Lower leg skin (tissue), 3 donors: ENCODE results near the gene NCOA3.

Experiments used
- CTCF ChIP-seq, 3 donors: fragments of 450-650 bp; IDR thresholded peaks; one replicate each; pipeline ENCODE4 v1.5.1; 2016; ENCODE audit warnings: antibody characterized with exemption in 3 of 3, mild to moderate bottlenecking in 3 of 3, moderate library complexity in 2 of 3
- POLR2A ChIP-seq, 2 donors: fragments of 450-650 bp; IDR thresholded peaks; one replicate each; pipeline ENCODE4 v1.6.1; 2016 to 2017; ENCODE audit warnings: antibody characterized with exemption in 2 of 2, mild to moderate bottlenecking in 1 of 2, moderate library complexity in 1 of 2

DNA sequence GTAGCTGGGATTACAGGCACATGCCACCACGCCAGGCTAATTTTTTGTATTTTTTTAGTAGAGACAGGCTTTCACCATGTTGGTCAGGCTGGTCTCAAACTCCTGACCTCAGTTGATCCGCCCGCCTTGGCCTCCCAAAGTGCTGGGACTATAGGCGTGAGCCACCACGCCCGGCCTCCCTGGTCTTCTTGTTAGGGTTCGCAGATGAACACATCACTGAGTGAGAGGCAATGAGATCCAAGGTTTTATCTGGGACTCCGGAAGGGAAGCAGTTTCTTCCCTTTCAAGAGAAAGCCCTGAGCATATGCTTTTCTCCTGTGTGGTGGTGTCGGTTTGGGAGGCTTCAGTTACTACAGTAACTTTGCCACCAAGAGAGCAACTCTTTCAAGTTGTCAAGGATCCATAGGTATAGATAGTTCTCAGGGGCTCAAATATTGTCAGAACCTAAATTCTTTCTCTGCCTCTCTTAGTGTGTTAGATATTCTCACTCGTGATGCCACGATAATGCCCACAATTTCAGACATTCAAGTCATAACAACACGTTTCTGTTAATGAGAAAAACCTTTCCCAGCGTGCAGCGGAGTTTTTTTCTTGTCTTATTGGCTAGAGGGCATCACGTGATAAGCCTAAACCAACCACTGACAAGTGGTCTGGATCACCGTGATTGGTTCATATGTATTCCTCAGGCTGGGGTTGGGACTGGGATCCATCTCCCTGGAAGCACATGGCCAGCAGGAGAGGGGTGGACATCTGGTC is 36.2 kb upstream of the NCOA3 start:
- TF ChIP-seq CTCF (IDR thresholded peaks at IDR 0.05) (no peak), POLR2A (IDR thresholded peaks at IDR 0.05) (no peak)
